GM12892 (cell line): ENCODE measurements around the gene FBH1.

ENCODE experiments used
- POLR2A ChIP-seq: IDR thresholded peaks from 2 replicates; pipeline ENCODE4 v1.6.1; 2011; ENCODE audit warnings: low read depth, low read length, control low read depth
- POLR2AphosphoS5 ChIP-seq: IDR thresholded peaks from 2 replicates; pipeline ENCODE4 v1.6.1; 2011; ENCODE audit warnings: low read depth, low read length, control low read depth
- TAF1 ChIP-seq: IDR thresholded peaks from 2 replicates; pipeline ENCODE4 v1.6.1; 2011; ENCODE audit warnings: low read depth, mild to moderate bottlenecking, control low read depth, low read length, borderline replicate concordance

DNA sequence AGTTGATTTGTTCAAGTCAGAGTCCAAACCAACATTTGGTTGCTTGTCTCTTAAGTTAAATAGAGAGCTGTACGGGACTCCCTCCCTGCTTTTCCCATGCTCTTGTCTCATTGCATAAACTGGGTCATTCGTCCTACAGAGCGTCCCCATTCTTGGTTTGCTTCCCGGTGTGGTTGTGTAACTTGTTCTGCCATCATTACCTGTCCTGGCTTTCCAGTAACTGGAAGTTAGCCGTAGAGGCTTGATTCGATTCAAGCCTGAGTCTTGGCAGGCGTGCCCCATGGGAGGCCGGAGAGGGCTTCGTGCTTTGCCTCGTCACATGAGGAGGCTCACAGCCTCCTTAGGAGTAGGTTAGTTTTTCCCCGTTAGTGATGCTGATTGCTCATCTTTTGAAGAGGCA is 40.2 kb downstream of the FBH1 start:
- TF ChIP-seq POLR2AphosphoS5 (no peak), POLR2A (no peak), TAF1 (no peak)
